Measurements from ENCODE around the gene PARD3B. TPM values are rescaled to one million over a fixed set of nuclear protein-coding genes. Genes with fewer than 3 reads are reported as not detected.

The PARD3B gene
- total and polyA plus RNA-seq, 2 of the 8 experiments (the other 6 are each of a cell fraction or from before 2014, with no cell fraction given): 1.2 to 5.7 TPM

DNA sequence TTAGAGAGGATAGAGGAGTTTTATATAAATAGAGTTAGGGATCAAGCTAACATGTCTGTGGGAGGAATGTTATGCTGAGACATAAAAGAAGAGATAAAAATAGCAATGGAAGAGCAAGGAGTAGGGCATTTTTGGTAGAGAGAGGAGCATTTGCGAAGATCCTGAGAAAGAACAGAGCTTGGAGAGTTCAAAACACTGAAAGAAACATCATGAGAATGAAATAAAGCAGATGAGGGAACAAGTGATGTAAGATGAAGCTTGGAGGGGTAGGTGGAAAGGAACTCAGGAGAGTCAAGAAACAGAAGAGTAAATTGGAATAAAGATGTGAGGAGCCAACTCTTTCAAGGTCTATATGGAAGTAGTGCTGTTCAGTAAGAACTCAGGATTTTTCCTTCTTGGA is 308.6 kb downstream of the PARD3B start:
- H4K5ac ChIP-seq (ENCODE audit: insufficient read length, low read depth, low read length): no peak overlapping the region
- no peak overlapping the region for H3K56ac ChIP-seq (replicated peaks; ENCODE audit: insufficient read length, low read depth, low read length)
- no peak overlapping the region for H2BK15ac ChIP-seq (ENCODE audit: low read length)
- no peak overlapping the region for H3K4me3 ChIP-seq (ENCODE audit: extremely low read depth in 1 of 4, insufficient read depth in 2 of 4, low read depth in 3 of 4, low read length in 4 of 4)
- H3K23ac ChIP-seq (ENCODE audit: insufficient read length): no peak overlapping the region
- FAIRE-seq (no peak), DNase-seq (ENCODE audit: low read depth in 1 of 2, low spot score in 2 of 2) (no peak)
- H3K14ac ChIP-seq (ENCODE audit: insufficient read length): no peak overlapping the region
- H2BK120ac ChIP-seq (replicated peaks; ENCODE audit: low read depth, low read length): no peak overlapping the region
- 86% methylated on average over 1 of the region's 1 CpG; no CpG with 5 or more reads in 1 of the 2 experiments for WGBS, 2 experiments (ENCODE audit: extremely low coverage in 1 of 2, insufficient coverage in 1 of 2, insufficient read length in 1 of 2, insufficient replicate concordance in 2 of 2, low coverage in 1 of 2, low lambda C conversion rate in 2 of 2, missing lambda C conversion rate in 1 of 2)
- no peak overlapping the region for H3K9ac ChIP-seq (replicated peaks in 1 of 4; ENCODE audit: extremely low read depth in 1 of 4, low read depth in 3 of 4, low read length in 3 of 4)
- no peak overlapping the region for H4K8ac ChIP-seq (ENCODE audit: extremely low read depth, insufficient read depth, low read length)
- H3K36me3 ChIP-seq (ENCODE audit: control insufficient read depth in 2 of 4, insufficient read depth in 4 of 4, low read length in 3 of 4): no peaks in the 10 kb centered on the region
- no peaks in the 10 kb centered on the region for H3K27me3 ChIP-seq (replicated peaks in 1 of 4; ENCODE audit: control insufficient read depth in 3 of 4, extremely low read depth in 1 of 4, insufficient read depth in 3 of 4, low read length in 3 of 4)
- no peak overlapping the region for H2AFZ ChIP-seq (ENCODE audit: low read length)
- no peak overlapping the region for H3K18ac ChIP-seq (ENCODE audit: extremely low read depth, low read length)
- H2BK12ac ChIP-seq (ENCODE audit: low read depth, low read length): no peak overlapping the region
- H3K23me2 ChIP-seq (ENCODE audit: low read depth, low read length): no peaks in the 10 kb centered on the region; the same call in 1 of the 2 replicates
- H3K79me1 ChIP-seq (ENCODE audit: low read depth, low read length): no peaks in the 10 kb centered on the region
- no peak overlapping the region for H3K4me2 ChIP-seq (ENCODE audit: insufficient read depth in 1 of 2, low read depth in 2 of 2, low read length in 2 of 2)
- no peak overlapping the region for H2AK5ac ChIP-seq (ENCODE audit: low read depth, low read length)
- no peak overlapping the region for H3K27ac ChIP-seq (ENCODE audit: low read depth, low read length)
- CTCF ChIA-PET (ENCODE audit: partially characterized antibody): interaction anchor here (0.9 to 1.1 kb wide), 2 partner anchors 748 to 825 kb away, joined by 3 read pairs; no protein-coding TSS in a partner anchor
- H2BK20ac ChIP-seq (ENCODE audit: low read length): no peak overlapping the region
- no peaks in the 10 kb centered on the region for H3K4me1 ChIP-seq (replicated peaks in 1 of 4; ENCODE audit: control insufficient read depth in 3 of 4, insufficient read depth in 4 of 4, low read length in 3 of 4)
- no peak for TF ChIP-seq PHF8 (conservative IDR thresholded peaks at IDR 0.05; ENCODE audit: low read depth, low read length)
- TF ChIP-seq BCL11A (IDR thresholded peaks at IDR 0.05; ENCODE audit: low read depth in 2 of 2, low read length in 2 of 2): no peak
- TF ChIP-seq, protein P1, sequence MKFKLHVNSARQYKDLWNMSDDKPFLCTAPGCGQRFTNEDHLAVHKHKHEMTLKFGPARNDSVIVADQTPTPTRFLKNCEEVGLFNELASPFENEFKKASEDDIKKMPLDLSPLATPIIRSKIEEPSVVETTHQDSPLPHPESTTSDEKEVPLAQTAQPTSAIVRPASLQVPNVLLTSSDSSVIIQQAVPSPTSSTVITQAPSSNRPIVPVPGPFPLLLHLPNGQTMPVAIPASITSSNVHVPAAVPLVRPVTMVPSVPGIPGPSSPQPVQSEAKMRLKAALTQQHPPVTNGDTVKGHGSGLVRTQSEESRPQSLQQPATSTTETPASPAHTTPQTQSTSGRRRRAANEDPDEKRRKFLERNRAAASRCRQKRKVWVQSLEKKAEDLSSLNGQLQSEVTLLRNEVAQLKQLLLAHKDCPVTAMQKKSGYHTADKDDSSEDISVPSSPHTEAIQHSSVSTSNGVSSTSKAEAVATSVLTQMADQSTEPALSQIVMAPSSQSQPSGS (IDR thresholded peaks at IDR 0.05; ENCODE audit: low read length): no peak
- TF ChIP-seq NANOG (IDR thresholded peaks at IDR 0.05; ENCODE audit: insufficient read depth, low read depth, low read length, poor library complexity, severe bottlenecking): no peak
- TF ChIP-seq TAF7 (optimal IDR thresholded peaks at IDR 0.05; ENCODE audit: borderline replicate concordance, low read depth, low read length): no peak
- no peak for TF ChIP-seq RBBP5 (IDR thresholded peaks at IDR 0.05; ENCODE audit: borderline replicate concordance, low read depth, low read length)
- TF ChIP-seq RXRA (IDR thresholded peaks at IDR 0.05; ENCODE audit: insufficient read depth, low read depth, low read length): no peak
- no peak for TF ChIP-seq CBX5 (IDR thresholded peaks at IDR 0.05; ENCODE audit: low read depth, low read length)
- TF ChIP-seq RNF2 (IDR thresholded peaks at IDR 0.05; ENCODE audit: borderline replicate concordance, low read depth, low read length, missing control alignments, poor library complexity, severe bottlenecking): no peak
- no peaks in the 10 kb centered on the region for H3K9me3 ChIP-seq (ENCODE audit: insufficient read depth in 2 of 2, low read depth in 1 of 2, low read length in 1 of 2)
- POLR2A ChIA-PET (ENCODE audit: partially characterized antibody): no interaction called here
- no peak overlapping the region for H4K91ac ChIP-seq (replicated peaks; ENCODE audit: insufficient read length, low read length)
- H4K20me1 ChIP-seq (replicated peaks in 1 of 2; ENCODE audit: control insufficient read depth in 1 of 2, insufficient read depth in 2 of 2, low read length in 2 of 2): peaks cover 0 to 2% of the 10 kb centered on the region in 2 experiments
- no peak overlapping the region for H2BK5ac ChIP-seq (ENCODE audit: low read depth, low read length)
- no peak overlapping the region for H3K4ac ChIP-seq (replicated peaks; ENCODE audit: insufficient read length, low read depth, low read length)
- H3K79me2 ChIP-seq (ENCODE audit: control insufficient read depth in 1 of 2, insufficient read depth in 2 of 2, low read length in 2 of 2): no peaks in the 10 kb centered on the region

Data from H1 (cell line).